Measurements from ENCODE around the gene RNF6. TPM values are rescaled to one million over a fixed set of nuclear protein-coding genes. Genes with fewer than 3 reads are reported as not detected.

Gene RNF6
- polyA plus RNA-seq, 1 donor from 2014 or later: 15.8 TPM

GRCh38 chr13:26221399-26221720 is 754 bp downstream of the RNF6 start:
- peak overlapping the region; percentile 94 for H3K4me2 ChIP-seq (ENCODE audit: low read length)
- H3F3A ChIP-seq (ENCODE audit: insufficient read depth, low read length, poor library complexity, severe bottlenecking): no peaks in the 10 kb centered on the region
- H3K9ac ChIP-seq (ENCODE audit: low read length): peak overlapping the region; percentile 94
- no peaks in the 10 kb centered on the region for H3K9me2 ChIP-seq (ENCODE audit: insufficient read depth, low read length)
- peak overlapping the region; percentile 72 for H2AFZ ChIP-seq (ENCODE audit: low read depth, low read length)
- H3K4me3 ChIP-seq (ENCODE audit: low read length): peak overlapping the region; percentile 88
- H3K27ac ChIP-seq (ENCODE audit: low read length): peak overlapping the region; percentile 94
- no peaks in the 10 kb centered on the region for H3K27me3 ChIP-seq (ENCODE audit: insufficient read depth, low read depth, low read length)
- TF ChIP-seq EP300 (conservative IDR thresholded peaks at IDR 0.05; ENCODE audit: poor library complexity, severe bottlenecking): no peak
- TF ChIP-seq TAF1 (IDR thresholded peaks at IDR 0.05; ENCODE audit: low read depth): no peak
- TF ChIP-seq POLR2AphosphoS5 (IDR thresholded peaks at IDR 0.05): no peak
- TF ChIP-seq SMC3 (conservative IDR thresholded peaks at IDR 0.05; ENCODE audit: poor library complexity): peak; percentile 60
- no peak for TF ChIP-seq MXI1 (conservative IDR thresholded peaks at IDR 0.05; ENCODE audit: poor library complexity, severe bottlenecking)
- no peak for TF ChIP-seq CTCF (IDR thresholded peaks at IDR 0.05; ENCODE audit: poor library complexity, severe bottlenecking)
- TF ChIP-seq EZH2 (IDR thresholded peaks at IDR 0.05; ENCODE audit: borderline replicate concordance, insufficient read depth, low read length, poor library complexity, severe bottlenecking): no peak
- TF ChIP-seq RAD21 (conservative IDR thresholded peaks at IDR 0.05): peak; percentile 40
- no peak for TF ChIP-seq REST (IDR thresholded peaks at IDR 0.05; ENCODE audit: borderline replicate concordance)
- H4K20me1 ChIP-seq (ENCODE audit: insufficient read depth): no peaks in the 10 kb centered on the region
- H3K36me3 ChIP-seq (ENCODE audit: insufficient read depth, low read length): no peaks in the 10 kb centered on the region
- H3K9me3 ChIP-seq (ENCODE audit: low read length): no peaks in the 10 kb centered on the region
- peaks cover 23% of the 10 kb centered on the region for H3K79me2 ChIP-seq (replicated peaks; ENCODE audit: insufficient read depth, low read length)

GRCh38 chr13:26220575-26220974 is 1.5 kb downstream of the RNF6 start:
- H3K9me3 ChIP-seq (ENCODE audit: low read length): no peaks in the 10 kb centered on the region
- peak overlapping the region; percentile 94 for H3K27ac ChIP-seq (ENCODE audit: low read length)
- H3K79me2 ChIP-seq (replicated peaks; ENCODE audit: insufficient read depth, low read length): peaks cover 23% of the 10 kb centered on the region
- peak overlapping the region; percentile 94 for H3K9ac ChIP-seq (ENCODE audit: low read length)
- no peak overlapping the region for H2AFZ ChIP-seq (ENCODE audit: low read depth, low read length)
- no peaks in the 10 kb centered on the region for H3K9me2 ChIP-seq (ENCODE audit: insufficient read depth, low read length)
- H3K4me2 ChIP-seq (ENCODE audit: low read length): peak overlapping the region; percentile 94
- no peaks in the 10 kb centered on the region for H3F3A ChIP-seq (ENCODE audit: insufficient read depth, low read length, poor library complexity, severe bottlenecking)
- H4K20me1 ChIP-seq (ENCODE audit: insufficient read depth): no peaks in the 10 kb centered on the region
- H3K4me3 ChIP-seq (ENCODE audit: low read length): peak overlapping the region; percentile 88
- H3K27me3 ChIP-seq (ENCODE audit: insufficient read depth, low read depth, low read length): no peaks in the 10 kb centered on the region
- H3K36me3 ChIP-seq (ENCODE audit: insufficient read depth, low read length): no peaks in the 10 kb centered on the region
- no peak for TF ChIP-seq EP300 (conservative IDR thresholded peaks at IDR 0.05; ENCODE audit: poor library complexity, severe bottlenecking)
- no peak for TF ChIP-seq CTCF (IDR thresholded peaks at IDR 0.05; ENCODE audit: poor library complexity, severe bottlenecking)
- TF ChIP-seq REST (IDR thresholded peaks at IDR 0.05; ENCODE audit: borderline replicate concordance): no peak
- TF ChIP-seq TAF1 (IDR thresholded peaks at IDR 0.05; ENCODE audit: low read depth): no peak
- no peak for TF ChIP-seq EZH2 (IDR thresholded peaks at IDR 0.05; ENCODE audit: borderline replicate concordance, insufficient read depth, low read length, poor library complexity, severe bottlenecking)
- TF ChIP-seq RAD21 (conservative IDR thresholded peaks at IDR 0.05): no peak
- TF ChIP-seq SMC3 (conservative IDR thresholded peaks at IDR 0.05; ENCODE audit: poor library complexity): no peak
- TF ChIP-seq POLR2AphosphoS5 (IDR thresholded peaks at IDR 0.05): no peak
- no peak for TF ChIP-seq MXI1 (conservative IDR thresholded peaks at IDR 0.05; ENCODE audit: poor library complexity, severe bottlenecking)

Data from neural cell (in vitro differentiated cells).